ENCODE results near the gene VPS41. TPM values are rescaled to one million over a fixed set of nuclear protein-coding genes. Genes with fewer than 3 reads are reported as not detected.

VPS41 gene
- total and polyA plus RNA-seq, 2 donors from 2014 or later = 21.8 to 94.0 TPM

DNA sequence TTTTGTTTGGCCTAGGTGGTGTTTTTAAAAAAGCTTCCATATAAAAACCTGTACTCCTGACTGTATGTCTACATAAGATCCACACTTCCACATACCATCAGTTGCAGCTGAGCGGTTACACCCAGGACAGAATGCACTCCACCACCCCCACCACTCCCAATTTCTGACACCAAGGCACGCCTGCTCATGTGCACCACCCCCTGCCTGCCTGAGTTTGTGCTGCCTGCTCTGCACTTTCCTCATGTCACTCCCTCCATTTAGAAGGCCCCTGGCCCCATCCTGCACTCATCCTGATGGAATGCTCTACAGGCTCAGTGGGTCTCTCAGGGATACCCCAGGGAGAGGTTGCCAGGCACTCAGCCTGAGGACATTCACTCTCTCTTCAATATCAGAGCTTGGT lies 6.5 kb downstream of the VPS41 start:
- DNase-seq (no peak), FAIRE-seq (no peak)
- Histone ChIP-seq H3K27ac (ENCODE audit: low read depth in 2 of 2, low read length in 2 of 2) (no peak overlapping the region), H3K9ac (ENCODE audit: low read length in 3 of 3) (no peak overlapping the region), H3K9me3 (ENCODE audit: control insufficient read depth in 2 of 3, insufficient read depth in 1 of 3, low read length in 3 of 3) (no peaks in the 10 kb centered on the region), H3K36me3 (ENCODE audit: control insufficient read depth in 2 of 3, insufficient read depth in 3 of 3, low read length in 3 of 3) (no peaks in the 10 kb centered on the region), H3K4me1 (ENCODE audit: control insufficient read depth in 2 of 3, insufficient read depth in 2 of 3, low read depth in 1 of 3, low read length in 3 of 3) (no peaks in the 10 kb centered on the region), H3K4me3 (ENCODE audit: low read length in 3 of 3) (no peak overlapping the region), H3K27me3 (ENCODE audit: control insufficient read depth, insufficient read depth, low read length) (no peaks in the 10 kb centered on the region)
- TF ChIP-seq, protein P1, sequence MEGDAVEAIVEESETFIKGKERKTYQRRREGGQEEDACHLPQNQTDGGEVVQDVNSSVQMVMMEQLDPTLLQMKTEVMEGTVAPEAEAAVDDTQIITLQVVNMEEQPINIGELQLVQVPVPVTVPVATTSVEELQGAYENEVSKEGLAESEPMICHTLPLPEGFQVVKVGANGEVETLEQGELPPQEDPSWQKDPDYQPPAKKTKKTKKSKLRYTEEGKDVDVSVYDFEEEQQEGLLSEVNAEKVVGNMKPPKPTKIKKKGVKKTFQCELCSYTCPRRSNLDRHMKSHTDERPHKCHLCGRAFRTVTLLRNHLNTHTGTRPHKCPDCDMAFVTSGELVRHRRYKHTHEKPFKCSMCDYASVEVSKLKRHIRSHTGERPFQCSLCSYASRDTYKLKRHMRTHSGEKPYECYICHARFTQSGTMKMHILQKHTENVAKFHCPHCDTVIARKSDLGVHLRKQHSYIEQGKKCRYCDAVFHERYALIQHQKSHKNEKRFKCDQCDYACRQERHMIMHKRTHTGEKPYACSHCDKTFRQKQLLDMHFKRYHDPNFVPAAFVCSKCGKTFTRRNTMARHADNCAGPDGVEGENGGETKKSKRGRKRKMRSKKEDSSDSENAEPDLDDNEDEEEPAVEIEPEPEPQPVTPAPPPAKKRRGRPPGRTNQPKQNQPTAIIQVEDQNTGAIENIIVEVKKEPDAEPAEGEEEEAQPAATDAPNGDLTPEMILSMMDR (IDR thresholded peaks at IDR 0.05; ENCODE audit: borderline replicate concordance, extremely low read depth, insufficient read depth) = no peak
- intact Hi-C loops (cut with DNase I) = no loop called here

DNA sequence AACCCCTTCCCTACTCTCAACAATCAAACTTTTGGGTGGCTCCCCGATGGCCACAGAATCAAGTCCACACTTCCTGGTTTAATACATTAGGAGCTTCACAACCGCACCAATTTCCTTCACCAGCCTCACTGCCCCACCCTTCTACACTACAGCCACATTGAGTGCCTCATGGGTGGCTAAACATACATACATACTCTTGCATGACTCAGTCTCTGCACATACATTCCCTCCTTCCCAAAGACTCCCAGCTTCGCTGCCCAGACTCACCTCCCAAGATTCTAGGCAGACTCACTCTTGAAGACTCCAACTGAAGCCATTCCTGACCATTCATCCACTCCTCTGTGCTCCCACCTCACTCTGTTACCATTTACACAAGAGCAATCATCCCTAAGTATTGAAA lies 15.9 kb downstream of the VPS41 start:
- Histone ChIP-seq H3K36me3 (ENCODE audit: control insufficient read depth in 2 of 3, insufficient read depth in 3 of 3, low read length in 3 of 3) (no peaks in the 10 kb centered on the region), H3K27ac (ENCODE audit: low read depth in 2 of 2, low read length in 2 of 2) (no peak overlapping the region), H3K4me3 (ENCODE audit: low read length in 3 of 3) (no peak overlapping the region), H3K4me1 (ENCODE audit: control insufficient read depth in 2 of 3, insufficient read depth in 2 of 3, low read depth in 1 of 3, low read length in 3 of 3) (no peaks in the 10 kb centered on the region), H3K27me3 (ENCODE audit: control insufficient read depth, insufficient read depth, low read length) (no peaks in the 10 kb centered on the region), H3K9me3 (ENCODE audit: control insufficient read depth in 2 of 3, insufficient read depth in 1 of 3, low read length in 3 of 3) (no peaks in the 10 kb centered on the region), H3K9ac (ENCODE audit: low read length in 3 of 3) (no peak overlapping the region)
- intact Hi-C loops (cut with DNase I) = no loop called here
- FAIRE-seq (no peak), DNase-seq (no peak)
- TF ChIP-seq, protein P1 (IDR thresholded peaks at IDR 0.05; ENCODE audit: borderline replicate concordance, extremely low read depth, insufficient read depth) = no peak

DNA sequence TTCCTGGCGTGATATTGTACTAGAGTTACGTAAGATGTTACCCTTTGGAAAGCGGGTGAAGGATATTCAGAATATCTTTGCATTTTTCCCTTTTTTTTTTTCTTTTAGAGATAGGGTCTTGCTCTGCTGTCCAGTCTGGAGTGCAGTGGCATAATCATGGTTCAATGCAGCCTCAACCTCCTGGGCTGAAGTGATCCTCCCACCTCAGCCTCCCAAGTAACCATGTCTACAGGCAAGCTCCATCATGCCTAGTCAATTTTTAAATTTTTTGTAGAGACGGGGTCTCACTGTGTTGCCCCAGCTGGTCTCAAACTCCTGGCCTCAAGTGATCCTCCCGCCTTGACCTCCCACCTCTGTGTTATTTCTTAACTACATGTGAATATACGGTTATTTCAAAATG lies 18.4 kb downstream of the VPS41 start:
- intact Hi-C loops (cut with DNase I) = no loop called here
- Histone ChIP-seq H3K9ac (ENCODE audit: low read length in 3 of 3) (no peak overlapping the region), H3K4me1 (ENCODE audit: control insufficient read depth in 2 of 3, insufficient read depth in 2 of 3, low read depth in 1 of 3, low read length in 3 of 3) (no peaks in the 10 kb centered on the region), H3K4me3 (ENCODE audit: low read length in 3 of 3) (no peak overlapping the region), H3K36me3 (ENCODE audit: control insufficient read depth in 2 of 3, insufficient read depth in 3 of 3, low read length in 3 of 3) (no peaks in the 10 kb centered on the region), H3K27ac (ENCODE audit: low read depth in 2 of 2, low read length in 2 of 2) (no peak overlapping the region), H3K9me3 (ENCODE audit: control insufficient read depth in 2 of 3, insufficient read depth in 1 of 3, low read length in 3 of 3) (no peaks in the 10 kb centered on the region), H3K27me3 (ENCODE audit: control insufficient read depth, insufficient read depth, low read length) (no peaks in the 10 kb centered on the region)
- TF ChIP-seq, protein P1 (IDR thresholded peaks at IDR 0.05; ENCODE audit: borderline replicate concordance, extremely low read depth, insufficient read depth) = no peak
- DNase-seq (no peak), FAIRE-seq (no peak)

DNA sequence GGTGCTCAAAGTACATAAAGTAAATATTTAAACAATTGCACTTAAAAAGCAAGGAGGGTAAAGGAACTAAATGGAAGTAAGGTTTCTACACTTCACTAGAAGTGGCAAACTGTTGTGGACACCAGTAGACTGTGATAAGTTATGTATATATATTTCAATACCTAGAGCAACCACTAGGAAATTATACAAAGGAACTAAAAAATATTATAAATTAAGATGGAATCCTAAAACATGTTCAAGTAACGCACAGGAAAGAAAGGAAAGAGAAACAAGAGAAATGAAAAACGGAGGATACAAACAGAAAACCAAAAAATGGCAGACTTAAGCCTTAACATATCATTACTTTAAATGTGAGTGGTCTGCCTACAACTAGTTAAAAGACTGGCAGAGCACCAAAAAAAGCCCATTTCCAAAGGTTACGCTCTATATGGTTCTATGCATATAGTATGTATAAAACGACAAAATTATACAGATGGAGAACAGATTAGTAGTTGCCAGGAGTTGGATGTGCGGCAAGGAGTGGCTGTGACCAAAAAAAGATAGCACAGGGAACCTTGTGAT lies 19.0 kb downstream of the VPS41 start:
- Histone ChIP-seq H3K9ac (ENCODE audit: low read length in 3 of 3) (no peak overlapping the region), H3K36me3 (ENCODE audit: control insufficient read depth in 2 of 3, insufficient read depth in 3 of 3, low read length in 3 of 3) (no peaks in the 10 kb centered on the region), H3K27me3 (ENCODE audit: control insufficient read depth, insufficient read depth, low read length) (no peaks in the 10 kb centered on the region), H3K4me1 (ENCODE audit: control insufficient read depth in 2 of 3, insufficient read depth in 2 of 3, low read depth in 1 of 3, low read length in 3 of 3) (no peaks in the 10 kb centered on the region), H3K4me3 (ENCODE audit: low read length in 3 of 3) (no peak overlapping the region), H3K9me3 (ENCODE audit: control insufficient read depth in 2 of 3, insufficient read depth in 1 of 3, low read length in 3 of 3) (no peaks in the 10 kb centered on the region), H3K27ac (ENCODE audit: low read depth in 2 of 2, low read length in 2 of 2) (no peak overlapping the region)
- intact Hi-C loops (cut with DNase I) = no loop called here
- TF ChIP-seq, protein P1 (IDR thresholded peaks at IDR 0.05; ENCODE audit: borderline replicate concordance, extremely low read depth, insufficient read depth) = no peak
- FAIRE-seq = no peak
- DNase-seq = no peak
